Activated CD8-positive, alpha-beta T cell treated with anti-CD3 and anti-CD28 coated beads for 36 hours (primary cell): ENCODE data around the gene CDC14A. TPM values are rescaled to one million over a fixed set of nuclear protein-coding genes. Genes with fewer than 3 reads are reported as not detected.

Source experiments
- ATAC-seq: fragments of 200-7000 bp; cut with Tn5 transposase; one replicate; pipeline ENCODE4 v1.10.0; 2021; ENCODE audit warnings: mild to moderate bottlenecking, moderate library complexity
- CTCF ChIA-PET: fragments of 350-600 bp; sonication (Branson Sonifier 250); formaldehyde crosslinking; loops from one replicate; lab custom pipeline; 2021; ENCODE audit warnings: antibody characterized with exemption; lab: Charles Lee
- POLR2A ChIA-PET: fragments of 350-600 bp; sonication (Branson Sonifier 250); formaldehyde crosslinking; loops from one replicate; lab custom pipeline; 2021; ENCODE audit warnings: antibody characterized with exemption; lab: Charles Lee
- DNase-seq: peaks from one replicate; pipeline ENCODE4 v3.0.0-alpha.2; 2020
- H3K27ac Mint-ChIP-seq: one replicate; pipeline ENCODE4 v1.8.0; 2021; ENCODE audit warnings: mild to moderate bottlenecking, mixed read lengths
- H3K27me3 Mint-ChIP-seq: one replicate; pipeline ENCODE4 v1.8.0; 2021; ENCODE audit warnings: mixed read lengths
- H3K36me3 Mint-ChIP-seq: one replicate; pipeline ENCODE4 v1.8.0; 2021; ENCODE audit warnings: low read depth, mixed read lengths
- H3K4me1 Mint-ChIP-seq: one replicate; pipeline ENCODE4 v1.8.0; 2021; ENCODE audit warnings: low read depth, mixed read lengths
- H3K4me3 Mint-ChIP-seq: one replicate; pipeline ENCODE4 v1.8.0; 2021; ENCODE audit warnings: mild to moderate bottlenecking, moderate library complexity, mixed read lengths
- H3K9me3 Mint-ChIP-seq: one replicate; pipeline ENCODE4 v1.8.0; 2021; ENCODE audit warnings: mixed read lengths
- CTCF ChIP-seq: fragments of 200-600 bp; IDR thresholded peaks from one replicate; pipeline ENCODE4 v1.8.0; 2022; ENCODE audit warnings: antibody characterized with exemption, mild to moderate bottlenecking
- intact Hi-C: fragments of 100-400 bp; cut with micrococcal nuclease; formaldehyde crosslinking; loops from one replicate; pipeline ENCODE4 v1.10.0; 2022
- total RNA-seq, 2 experiments: library from RNA; stranded (reverse); gene quantifications; one replicate each; pipeline ENCODE4 v1.2.3, GENCODE V29; 2021

The CDC14A gene
- total RNA-seq, 2 experiments from 2014 or later, result 14.3 to 17.2 TPM

- Mint-ChIP-seq H3K36me3 (peaks cover 6% of the 10 kb centered on the region), H3K9me3 (no peaks in the 10 kb centered on the region), H3K4me1 (peaks cover 2% of the 10 kb centered on the region), H3K27ac (no peak overlapping the region), H3K4me3 (no peak overlapping the region), H3K27me3 (no peaks in the 10 kb centered on the region)
- ChIA-PET POLR2A (no interaction called here), CTCF (interaction anchor here (1.4 to 1.8 kb wide), 2 partner anchors 9 to 83 kb away, joined by 4 to 6 read pairs; no protein-coding TSS in a partner anchor)
- ATAC-seq (no peak), DNase-seq (no peak)
- intact Hi-C loops, result no loop called here
- no peak for TF ChIP-seq CTCF
Observed at GRCh38 chr1:100348549-100349144, 3.7 kb upstream of the CDC14A start.

- Mint-ChIP-seq H3K9me3 (no peaks in the 10 kb centered on the region), H3K27ac (no peak overlapping the region), H3K36me3 (peaks cover 12% of the 10 kb centered on the region), H3K27me3 (no peaks in the 10 kb centered on the region), H3K4me3 (no peak overlapping the region), H3K4me1 (peaks cover 8% of the 10 kb centered on the region)
- TF ChIP-seq CTCF, result no peak
- no peak for DNase-seq
- intact Hi-C loops, result no loop called here
- ChIA-PET POLR2A (no interaction called here), CTCF (no interaction called here)
- ATAC-seq, result no peak
Observed at GRCh38 chr1:100349246-100349645, 3.1 kb upstream of the CDC14A start.

GRCh38 chr1:100350787-100351094, 1.6 kb upstream of the CDC14A start:
- no peaks in the 10 kb centered on the region for H3K9me3 Mint-ChIP-seq
- POLR2A ChIA-PET, result interaction anchor here (1.2 to 3.3 kb wide), 4 partner anchors 85 to 113 kb away, joined by 3 to 19 read pairs (median 10); partner anchors contain the start of gene RTCA
- H3K4me3 Mint-ChIP-seq, result peak overlapping the region; percentile 97
- peak; percentile 24 for TF ChIP-seq CTCF
- no peak for ATAC-seq
- intact Hi-C loops, result loop anchor here (5.0 to 10.0 kb wide), 5 partner anchors 47 to 546 kb away; partner anchors contain the start of genes RTCA, SASS6 and TRMT13
- peaks cover 23% of the 10 kb centered on the region for H3K4me1 Mint-ChIP-seq
- no peak for DNase-seq
- no peaks in the 10 kb centered on the region for H3K27me3 Mint-ChIP-seq
- CTCF ChIA-PET, result interaction anchor here (5.2 kb wide), 1 partner anchor 107 kb away, joined by 77 read pairs; no protein-coding TSS in a partner anchor
- peak overlapping the region; percentile 98 for H3K27ac Mint-ChIP-seq
- H3K36me3 Mint-ChIP-seq, result peaks cover 22% of the 10 kb centered on the region

- no peaks in the 10 kb centered on the region for H3K27me3 Mint-ChIP-seq
- peak overlapping the region; percentile 97 for H3K4me3 Mint-ChIP-seq
- no peaks in the 10 kb centered on the region for H3K9me3 Mint-ChIP-seq
- peak overlapping the region; percentile 98 for H3K27ac Mint-ChIP-seq
- ChIA-PET CTCF (interaction anchor here (1.1 to 5.2 kb wide), 4 partner anchors 74 to 106 kb away, joined by 3 to 77 read pairs (median 4); partner anchors contain the start of gene RTCA), POLR2A (interaction anchor here (0.7 to 3.3 kb wide), 13 partner anchors 30 to 650 kb away, joined by 3 to 19 read pairs (median 3); partner anchors contain the start of gene RTCA)
- peaks cover 28% of the 10 kb centered on the region for H3K36me3 Mint-ChIP-seq
- DNase-seq, result peak; percentile 91
- H3K4me1 Mint-ChIP-seq, result peaks cover 28% of the 10 kb centered on the region
- TF ChIP-seq CTCF, result peak; percentile 1
- intact Hi-C loops, result loop anchor here (5.0 to 10.0 kb wide), 5 partner anchors 46 to 546 kb away; partner anchors contain the start of genes RTCA, SASS6 and TRMT13
- ATAC-seq, result peak; percentile 67
Observed at GRCh38 chr1:100351095-100351887, 1.0 kb upstream of the CDC14A start.
